Activated naive CD8-positive, alpha-beta T cell treated with anti-CD3 and anti-CD28 coated beads, Interleukin-2, amount 50 U/mL, for 24 hours (primary cell): ENCODE data around the gene DIS3L2.

Experiments
- ATAC-seq: fragments of 150-1000 bp; cut with Tn5 transposase; one replicate; pipeline ENCODE4 v1.10.0; 2021
- DNase-seq: peaks from one replicate; pipeline ENCODE4 v3.0.0; 2021
- H3K27ac Mint-ChIP-seq: one replicate; pipeline ENCODE4 v1.8.0; 2021; ENCODE audit warnings: mild to moderate bottlenecking, mixed read lengths
- H3K27me3 Mint-ChIP-seq: one replicate; pipeline ENCODE4 v1.8.0; 2021; ENCODE audit warnings: mixed read lengths
- H3K36me3 Mint-ChIP-seq: one replicate; pipeline ENCODE4 v1.8.0; 2021; ENCODE audit warnings: low read depth, mixed read lengths
- H3K4me1 Mint-ChIP-seq: one replicate; pipeline ENCODE4 v1.8.0; 2021; ENCODE audit warnings: mixed read lengths
- H3K4me3 Mint-ChIP-seq: one replicate; pipeline ENCODE4 v1.8.0; 2021; ENCODE audit warnings: mild to moderate bottlenecking, moderate library complexity, mixed read lengths
- H3K9me3 Mint-ChIP-seq: one replicate; pipeline ENCODE4 v1.8.0; 2021; ENCODE audit warnings: mixed read lengths

The DIS3L2 gene

GRCh38 chr2:232275670-232276069 is 314.2 kb downstream of the DIS3L2 start:
- ATAC-seq (no peak), DNase-seq (no peak)
- Mint-ChIP-seq H3K36me3 (peaks cover 26% of the 10 kb centered on the region), H3K9me3 (no peaks in the 10 kb centered on the region), H3K4me3 (no peak overlapping the region), H3K4me1 (no peaks in the 10 kb centered on the region), H3K27me3 (no peaks in the 10 kb centered on the region), H3K27ac (no peak overlapping the region)

DNA sequence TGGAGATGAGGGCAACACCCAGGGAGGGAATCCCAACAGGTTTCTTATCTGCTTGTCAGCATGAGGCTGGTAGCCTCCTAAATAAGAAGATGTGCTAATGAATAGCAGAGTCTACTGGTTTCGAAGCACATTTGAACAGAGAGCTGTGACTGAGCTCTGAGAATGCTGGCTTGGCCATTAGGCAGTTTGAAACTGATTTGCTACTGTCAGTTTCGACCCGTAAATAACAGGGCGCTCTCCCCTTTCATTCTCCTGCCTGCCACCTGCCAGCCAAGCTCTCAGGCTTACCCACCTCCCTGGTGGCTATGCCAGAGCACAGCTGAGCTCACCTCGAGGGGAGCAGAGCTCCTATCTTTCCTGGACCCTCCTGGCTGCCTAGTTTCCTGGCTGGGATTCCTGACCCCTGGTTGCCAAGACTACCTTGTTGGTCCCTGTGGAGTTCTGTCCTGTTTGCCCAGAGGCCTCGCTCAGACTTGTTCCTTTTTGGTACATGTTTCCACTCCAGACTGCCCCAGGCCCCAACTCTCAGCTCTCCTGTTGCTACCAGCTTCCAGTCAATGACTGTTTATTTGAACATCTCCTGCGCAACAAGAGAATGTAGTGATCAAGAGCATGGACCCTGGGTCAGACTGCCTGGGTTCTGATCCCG is 314.7 kb downstream of the DIS3L2 start:
- H3K36me3 Mint-ChIP-seq = peaks cover 29% of the 10 kb centered on the region
- H3K4me3 Mint-ChIP-seq = no peak overlapping the region
- H3K27ac Mint-ChIP-seq = no peak overlapping the region
- H3K4me1 Mint-ChIP-seq = no peaks in the 10 kb centered on the region
- ATAC-seq (no peak), DNase-seq (no peak)
- H3K27me3 Mint-ChIP-seq = no peaks in the 10 kb centered on the region
- H3K9me3 Mint-ChIP-seq = no peaks in the 10 kb centered on the region

- Mint-ChIP-seq H3K4me1 (no peaks in the 10 kb centered on the region), H3K36me3 (peaks cover 31% of the 10 kb centered on the region), H3K4me3 (no peak overlapping the region), H3K27me3 (no peaks in the 10 kb centered on the region), H3K27ac (no peak overlapping the region), H3K9me3 (no peaks in the 10 kb centered on the region)
- DNase-seq = no peak
- ATAC-seq = no peak
Observed at GRCh38 chr2:232276733-232277313, 315.3 kb downstream of the DIS3L2 start.

- Mint-ChIP-seq H3K9me3 (no peaks in the 10 kb centered on the region), H3K4me1 (peaks cover 6% of the 10 kb centered on the region), H3K27me3 (no peaks in the 10 kb centered on the region), H3K4me3 (no peak overlapping the region), H3K36me3 (peaks cover 31% of the 10 kb centered on the region), H3K27ac (no peak overlapping the region)
- no peak for ATAC-seq
- DNase-seq = no peak
Observed at GRCh38 chr2:232278534-232278933, 317.0 kb downstream of the DIS3L2 start.

- Mint-ChIP-seq H3K27ac (no peak overlapping the region), H3K9me3 (no peaks in the 10 kb centered on the region), H3K27me3 (no peaks in the 10 kb centered on the region), H3K4me3 (no peak overlapping the region), H3K36me3 (peaks cover 28% of the 10 kb centered on the region), H3K4me1 (peaks cover 23% of the 10 kb centered on the region)
- DNase-seq = no peak
- no peak for ATAC-seq
Observed at GRCh38 chr2:232280341-232280740, 318.8 kb downstream of the DIS3L2 start.

DNA sequence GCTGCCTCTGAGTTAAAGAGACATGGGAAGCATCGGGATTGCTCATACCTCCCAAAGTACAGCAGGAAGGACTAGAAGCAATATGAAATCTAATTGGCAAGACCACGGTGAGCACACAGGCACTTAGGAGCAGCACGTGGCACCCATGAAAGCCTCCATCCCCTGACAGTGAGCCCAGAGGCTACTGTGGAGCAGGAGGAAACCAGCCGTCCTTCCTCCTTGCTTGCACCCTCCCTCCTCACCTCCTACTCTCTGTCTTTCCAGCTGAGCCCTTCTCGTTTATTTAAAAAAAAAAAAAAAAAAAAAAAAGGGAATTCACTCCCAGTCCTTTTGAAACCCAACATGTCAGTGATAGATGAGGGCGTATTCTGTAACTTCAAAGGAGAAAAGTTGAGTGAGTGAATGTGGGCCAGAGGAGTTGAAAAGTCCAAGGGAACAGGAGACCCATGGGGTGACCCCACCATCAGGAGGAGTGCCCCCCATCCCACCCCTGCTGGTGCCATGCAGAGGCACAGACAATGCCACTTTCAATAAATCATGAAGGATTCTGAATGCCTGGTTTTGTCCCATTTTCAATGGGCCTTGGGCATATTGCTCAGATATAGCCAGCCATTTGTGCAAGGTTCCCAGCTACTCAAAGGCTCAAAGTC is 320.5 kb downstream of the DIS3L2 start:
- Mint-ChIP-seq H3K27ac (no peak overlapping the region), H3K9me3 (no peaks in the 10 kb centered on the region), H3K27me3 (no peaks in the 10 kb centered on the region), H3K36me3 (peaks cover 26% of the 10 kb centered on the region), H3K4me3 (no peak overlapping the region), H3K4me1 (peaks cover 37% of the 10 kb centered on the region)
- DNase-seq = no peak
- no peak for ATAC-seq

- ATAC-seq = no peak
- Mint-ChIP-seq H3K27me3 (no peaks in the 10 kb centered on the region), H3K4me1 (peaks cover 37% of the 10 kb centered on the region), H3K36me3 (peaks cover 25% of the 10 kb centered on the region), H3K27ac (no peak overlapping the region), H3K9me3 (no peaks in the 10 kb centered on the region), H3K4me3 (no peak overlapping the region)
- no peak for DNase-seq
Observed at GRCh38 chr2:232282508-232283055, 321.1 kb downstream of the DIS3L2 start.

- H3K27me3 Mint-ChIP-seq = no peaks in the 10 kb centered on the region
- peaks cover 2% of the 10 kb centered on the region for H3K36me3 Mint-ChIP-seq
- peaks cover 37% of the 10 kb centered on the region for H3K4me1 Mint-ChIP-seq
- H3K27ac Mint-ChIP-seq = no peak overlapping the region
- H3K9me3 Mint-ChIP-seq = no peaks in the 10 kb centered on the region
- H3K4me3 Mint-ChIP-seq = no peak overlapping the region
- no peak for DNase-seq
- ATAC-seq = no peak
Observed at GRCh38 chr2:232286001-232286868, 324.7 kb downstream of the DIS3L2 start.

DNA sequence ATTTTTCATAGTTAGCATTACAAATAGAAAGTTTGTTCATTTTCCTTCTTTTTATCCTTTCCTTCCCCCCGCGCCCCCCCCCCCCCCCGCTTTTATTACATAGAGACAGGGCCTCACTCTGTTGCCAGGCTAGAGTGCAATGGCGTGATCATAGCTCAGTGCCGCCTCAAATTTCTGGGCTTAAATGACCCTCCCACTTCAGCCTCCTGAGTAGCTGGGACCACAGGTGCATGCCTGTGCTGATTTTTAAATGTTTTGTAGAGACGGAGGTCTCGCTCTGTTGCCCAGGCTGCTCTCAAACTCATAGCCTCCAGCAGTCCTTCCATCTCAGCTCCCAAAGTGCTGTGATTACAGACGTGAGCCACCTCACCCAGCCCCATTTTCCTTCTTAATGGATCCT is 325.8 kb downstream of the DIS3L2 start:
- Mint-ChIP-seq H3K36me3 (no peaks in the 10 kb centered on the region), H3K27me3 (no peaks in the 10 kb centered on the region), H3K9me3 (no peaks in the 10 kb centered on the region), H3K4me1 (peaks cover 37% of the 10 kb centered on the region), H3K27ac (no peak overlapping the region), H3K4me3 (no peak overlapping the region)
- DNase-seq = no peak
- no peak for ATAC-seq

GRCh38 chr2:232288489-232289030 is 327.0 kb downstream of the DIS3L2 start:
- H3K27ac Mint-ChIP-seq = no peak overlapping the region
- H3K9me3 Mint-ChIP-seq = no peaks in the 10 kb centered on the region
- peaks cover 34% of the 10 kb centered on the region for H3K4me1 Mint-ChIP-seq
- DNase-seq (no peak), ATAC-seq (no peak)
- H3K36me3 Mint-ChIP-seq = no peaks in the 10 kb centered on the region
- no peaks in the 10 kb centered on the region for H3K27me3 Mint-ChIP-seq
- H3K4me3 Mint-ChIP-seq = no peak overlapping the region

DNA sequence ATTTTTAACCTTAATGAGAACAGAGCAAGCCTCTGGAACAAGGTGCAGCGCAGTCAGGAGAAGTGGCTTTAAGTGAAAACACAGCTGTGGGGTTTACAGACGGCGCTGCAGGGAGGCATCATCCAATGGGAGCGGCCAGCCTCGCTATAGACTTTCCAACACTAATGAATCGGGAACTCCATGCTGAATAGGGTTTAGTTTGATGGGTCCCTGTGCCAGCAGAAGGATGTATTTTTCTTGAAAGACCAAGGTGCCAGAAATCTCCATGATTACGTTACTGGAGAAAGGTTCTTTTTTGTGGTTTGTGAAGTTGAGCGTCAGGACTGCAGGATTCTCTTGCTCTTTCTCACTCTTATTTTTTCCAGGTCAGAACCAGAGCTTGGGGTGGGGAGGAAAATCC is 329.2 kb downstream of the DIS3L2 start:
- peaks cover 15% of the 10 kb centered on the region for H3K4me1 Mint-ChIP-seq
- peaks cover 2% of the 10 kb centered on the region for H3K36me3 Mint-ChIP-seq

DNA sequence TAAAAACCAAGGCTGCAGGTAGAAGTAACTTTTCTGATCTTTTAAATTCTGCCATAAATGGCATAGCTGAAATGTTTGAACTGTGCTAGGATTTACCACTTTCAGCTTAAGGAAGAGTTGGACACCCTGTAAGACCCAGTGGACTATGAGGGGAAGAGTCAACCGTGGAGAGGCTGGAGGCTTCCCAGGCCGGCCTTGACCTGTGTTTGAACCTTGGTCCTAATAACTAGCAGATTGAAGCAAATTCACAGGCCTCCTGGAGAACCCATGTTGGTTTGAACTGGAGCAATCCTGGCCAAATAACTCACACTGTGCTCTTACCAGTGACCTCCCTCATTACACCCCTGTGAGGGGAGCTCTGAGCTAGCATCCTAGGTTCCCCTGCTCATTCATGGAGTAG is 329.8 kb downstream of the DIS3L2 start:
- ATAC-seq = no peak
- Mint-ChIP-seq H3K36me3 (peaks cover 2% of the 10 kb centered on the region), H3K4me3 (no peak overlapping the region), H3K9me3 (no peaks in the 10 kb centered on the region), H3K27ac (no peak overlapping the region), H3K27me3 (no peaks in the 10 kb centered on the region), H3K4me1 (peaks cover 9% of the 10 kb centered on the region)
- DNase-seq = no peak

More for the DNA sequence above, 329.2 kb downstream of the DIS3L2 start:
- no peak for ATAC-seq
- H3K4me3 Mint-ChIP-seq = no peak overlapping the region
- no peak overlapping the region for H3K27ac Mint-ChIP-seq
- no peaks in the 10 kb centered on the region for H3K9me3 Mint-ChIP-seq
- no peaks in the 10 kb centered on the region for H3K27me3 Mint-ChIP-seq
- no peak for DNase-seq

DNA sequence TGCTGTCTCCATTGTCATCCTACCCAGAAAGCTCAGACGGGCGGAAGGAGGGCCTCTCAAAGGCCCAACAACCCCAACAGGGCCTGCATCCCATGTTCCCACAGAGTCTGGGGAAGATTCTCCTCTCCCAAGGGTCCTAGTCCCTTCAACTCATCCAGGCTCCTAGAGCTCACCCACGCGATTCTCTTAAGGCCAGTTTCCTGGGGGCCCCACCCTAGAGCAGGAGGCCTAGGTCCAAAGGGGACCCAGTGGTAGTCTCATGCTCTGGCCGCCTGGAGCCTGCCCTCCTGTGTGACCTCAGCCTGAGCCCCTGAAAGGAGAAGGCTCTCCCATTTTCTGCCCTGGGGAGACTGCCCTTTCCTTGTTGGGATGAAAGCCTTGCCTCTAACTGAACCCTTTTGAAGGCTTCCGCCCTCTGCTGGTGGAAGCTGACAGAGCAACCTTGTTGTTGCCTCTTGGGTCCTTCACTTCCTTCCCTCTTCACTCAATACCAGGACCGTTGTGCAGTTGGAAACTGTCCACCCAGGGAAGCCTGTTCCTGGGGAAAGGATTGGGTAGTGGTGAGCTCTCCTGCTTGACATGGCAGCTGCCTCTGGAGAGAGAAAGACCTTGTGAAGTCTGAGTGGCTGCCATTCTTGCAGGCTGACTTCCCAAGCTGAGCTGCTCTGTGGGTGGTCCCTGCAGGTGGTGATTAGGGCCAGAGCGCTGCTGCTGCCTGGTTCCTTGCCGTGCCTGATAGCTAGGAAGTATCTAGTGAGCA is 331.1 kb downstream of the DIS3L2 start:
- Mint-ChIP-seq H3K4me3 (no peak overlapping the region), H3K27me3 (no peaks in the 10 kb centered on the region), H3K27ac (peak overlapping the region; percentile 47), H3K9me3 (no peaks in the 10 kb centered on the region), H3K36me3 (peaks cover 2% of the 10 kb centered on the region), H3K4me1 (peaks cover 4% of the 10 kb centered on the region)
- DNase-seq (peak; percentile 64), ATAC-seq (peak; percentile 68)

DNA sequence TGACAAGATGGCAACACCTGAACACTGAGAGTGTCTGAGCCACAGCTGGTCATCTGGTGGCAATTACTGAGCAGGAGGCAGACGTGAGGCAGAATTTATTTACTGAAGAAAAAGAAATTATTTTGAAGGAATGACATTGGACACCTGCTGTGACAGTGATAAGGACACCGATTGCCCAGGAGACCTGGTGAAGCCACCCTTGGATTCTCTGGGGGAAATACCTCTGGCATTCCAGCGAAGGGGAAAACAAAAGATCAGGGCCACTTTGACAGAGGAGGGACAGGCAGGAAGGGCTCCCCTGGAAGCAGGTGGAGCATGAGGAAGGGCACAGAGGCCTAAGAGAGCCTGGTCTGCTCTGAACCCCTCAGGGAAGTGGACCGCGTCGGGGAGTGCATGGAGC is 331.7 kb downstream of the DIS3L2 start:
- peaks cover 2% of the 10 kb centered on the region for H3K36me3 Mint-ChIP-seq
- no peak overlapping the region for H3K4me3 Mint-ChIP-seq
- H3K4me1 Mint-ChIP-seq = peaks cover 4% of the 10 kb centered on the region
- no peak for ATAC-seq
- H3K27me3 Mint-ChIP-seq = no peaks in the 10 kb centered on the region
- no peaks in the 10 kb centered on the region for H3K9me3 Mint-ChIP-seq
- peak overlapping the region; percentile 47 for H3K27ac Mint-ChIP-seq
- DNase-seq = no peak
